GM19452 (cell line): ENCODE data around the gene LMBR1.

ENCODE experiments used
- ATAC-seq: cut with Tn5 transposase; IDR thresholded peaks from one replicate; pipeline ENCODE4 v1.9.1; 2021; ENCODE audit not compliant: unreplicated experiment

LMBR1 gene

DNA sequence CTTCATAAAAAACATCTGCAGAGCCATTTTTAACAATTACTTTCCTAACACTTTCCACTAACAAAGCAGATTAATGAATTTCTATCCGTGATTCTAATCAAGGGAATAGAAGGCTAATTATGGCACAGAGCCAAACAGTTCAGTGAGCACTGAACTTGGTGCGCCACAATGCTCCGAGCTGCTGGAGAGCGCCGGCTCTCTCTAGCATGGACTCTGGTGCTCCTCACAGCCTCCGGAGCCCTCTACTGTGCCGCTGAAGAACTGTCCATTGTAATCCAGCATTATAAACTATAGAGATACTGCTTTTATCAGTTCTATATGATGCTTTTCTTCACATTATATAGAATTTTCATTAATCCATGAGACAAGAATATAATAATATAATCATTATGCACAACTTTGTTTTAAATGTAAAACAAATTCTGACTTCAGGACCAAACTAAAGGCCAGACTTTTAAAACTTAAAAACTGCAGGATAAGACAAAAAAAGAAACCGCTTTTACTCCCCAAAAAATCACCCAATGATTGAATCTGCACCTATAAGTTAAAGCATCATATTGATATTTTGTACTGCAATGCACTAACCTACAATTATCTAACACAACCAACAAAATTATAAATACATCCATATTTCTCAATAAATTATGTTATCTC is 128.8 kb downstream of the LMBR1 start:
- ATAC-seq = no peak

DNA sequence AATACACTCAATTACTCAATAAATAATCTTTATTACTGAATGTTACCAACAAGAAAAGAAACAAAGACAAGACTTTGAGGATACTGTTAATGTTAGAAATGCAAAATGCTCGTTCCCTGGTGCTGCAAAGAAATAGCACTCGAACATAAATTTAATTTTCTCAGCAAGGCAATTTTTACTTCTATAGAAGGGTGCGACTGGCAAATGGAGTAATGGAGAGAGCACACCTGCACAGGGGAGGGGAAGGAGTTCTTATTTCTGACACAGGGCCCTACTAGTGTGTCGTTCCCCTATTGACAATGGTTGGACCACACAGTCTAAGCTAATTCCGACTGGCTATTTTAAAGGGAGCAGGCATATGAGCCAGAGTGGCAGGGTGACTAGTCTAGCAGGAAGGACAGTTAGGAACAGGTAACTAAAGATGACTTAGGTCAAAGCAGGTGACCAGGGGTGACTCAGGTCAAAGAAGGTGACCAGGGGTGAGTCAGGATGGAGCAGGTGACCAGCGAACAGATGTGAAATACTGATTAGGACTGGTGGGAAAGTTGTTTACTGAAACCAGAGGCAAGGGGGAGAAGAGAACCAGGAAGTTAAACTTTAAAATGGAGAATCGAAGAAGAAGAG is 133.3 kb downstream of the LMBR1 start:
- no peak for ATAC-seq

DNA sequence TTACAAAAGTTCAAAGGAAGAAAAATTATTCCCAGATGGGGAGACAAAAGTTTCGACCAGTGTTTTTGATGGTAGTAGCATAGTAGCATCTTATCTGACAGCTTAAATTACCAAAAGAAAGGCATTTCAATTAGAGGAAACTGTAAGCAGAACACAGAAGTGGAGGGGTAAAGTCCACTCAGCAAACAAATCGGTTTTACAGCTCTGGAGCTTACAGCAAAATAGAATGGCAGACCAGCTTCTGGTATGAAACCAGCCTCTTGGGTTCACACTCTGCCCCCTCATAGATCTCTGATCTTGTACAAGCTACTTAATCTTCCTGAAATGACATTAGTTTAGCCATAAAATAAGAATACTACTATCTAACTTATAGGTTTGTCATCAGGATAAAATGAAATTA is 133.8 kb downstream of the LMBR1 start:
- no peak for ATAC-seq

GRCh38 chr7:156754201-156754600 is 138.8 kb downstream of the LMBR1 start:
- no peak for ATAC-seq

GRCh38 chr7:156753630-156754029 is 139.4 kb downstream of the LMBR1 start:
- no peak for ATAC-seq

DNA sequence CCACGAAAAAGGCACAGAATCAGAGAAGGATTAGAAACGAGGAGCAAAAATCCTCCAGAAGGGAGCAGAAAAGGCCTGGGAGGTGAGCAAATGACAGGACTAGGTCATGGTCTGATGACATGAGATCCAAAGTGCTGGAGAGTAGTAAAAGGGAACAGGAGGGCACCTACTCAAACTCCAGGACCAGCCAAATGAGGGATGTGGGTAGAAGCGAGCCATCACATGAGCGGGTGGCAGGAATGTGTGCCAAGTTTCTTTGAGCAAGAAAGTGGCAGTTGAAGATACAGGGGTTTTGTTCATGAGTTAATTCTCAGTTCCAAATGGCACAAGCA is 139.8 kb downstream of the LMBR1 start:
- no peak for ATAC-seq

DNA sequence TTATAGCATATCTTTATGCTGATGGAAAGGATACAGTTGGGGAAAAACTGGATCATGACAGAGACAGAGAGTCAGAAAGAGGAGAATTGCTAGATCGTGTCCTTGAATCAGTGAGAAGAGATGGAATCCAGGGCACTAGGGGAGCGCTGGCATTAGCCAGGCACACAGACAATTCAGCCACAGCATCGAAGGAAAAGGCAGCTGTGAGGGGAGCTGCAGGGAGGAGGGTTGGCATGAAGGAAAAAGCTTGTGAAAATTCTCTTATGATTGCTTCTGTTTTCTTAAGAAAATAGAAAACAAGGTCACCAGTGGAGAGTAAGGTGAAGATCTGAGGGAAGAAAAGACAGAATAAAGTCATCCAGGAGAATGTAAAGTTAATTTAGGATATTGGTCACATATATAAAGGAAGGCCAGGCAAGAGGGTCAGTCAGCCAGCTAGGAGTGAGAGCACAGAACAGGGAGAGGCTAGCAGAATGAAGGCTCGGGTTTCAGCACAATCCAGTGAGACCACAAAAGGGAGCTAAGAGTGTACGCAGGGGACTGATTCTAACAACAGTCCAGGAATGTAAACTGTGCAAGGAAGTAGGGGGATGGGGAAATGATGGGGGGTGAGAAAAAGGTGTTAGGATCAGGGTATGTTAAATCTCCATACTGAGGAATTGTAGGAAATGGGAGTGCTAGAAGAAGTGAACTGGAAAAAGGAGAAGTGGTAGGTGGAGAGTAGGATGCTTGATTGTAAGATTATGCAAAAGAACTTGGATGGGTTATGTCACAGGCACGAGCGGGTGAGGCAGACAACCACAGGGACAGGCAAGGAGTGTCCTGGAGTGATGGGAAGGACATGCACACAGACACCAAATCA is 140.4 kb downstream of the LMBR1 start:
- ATAC-seq = no peak

- ATAC-seq = peak; percentile 66
Measured at GRCh38 chr7:156751319-156751718, 141.7 kb downstream of the LMBR1 start.

GRCh38 chr7:156747718-156748117 is 145.3 kb downstream of the LMBR1 start:
- ATAC-seq = no peak

- no peak for ATAC-seq
Measured at GRCh38 chr7:156746891-156747290, 146.1 kb downstream of the LMBR1 start.

- ATAC-seq = no peak
Measured at GRCh38 chr7:156739596-156739995, 153.4 kb downstream of the LMBR1 start.

- no peak for ATAC-seq
Measured at GRCh38 chr7:156735851-156736250, 157.1 kb downstream of the LMBR1 start.

GRCh38 chr7:156733638-156734037 is 159.3 kb downstream of the LMBR1 start:
- ATAC-seq = no peak

DNA sequence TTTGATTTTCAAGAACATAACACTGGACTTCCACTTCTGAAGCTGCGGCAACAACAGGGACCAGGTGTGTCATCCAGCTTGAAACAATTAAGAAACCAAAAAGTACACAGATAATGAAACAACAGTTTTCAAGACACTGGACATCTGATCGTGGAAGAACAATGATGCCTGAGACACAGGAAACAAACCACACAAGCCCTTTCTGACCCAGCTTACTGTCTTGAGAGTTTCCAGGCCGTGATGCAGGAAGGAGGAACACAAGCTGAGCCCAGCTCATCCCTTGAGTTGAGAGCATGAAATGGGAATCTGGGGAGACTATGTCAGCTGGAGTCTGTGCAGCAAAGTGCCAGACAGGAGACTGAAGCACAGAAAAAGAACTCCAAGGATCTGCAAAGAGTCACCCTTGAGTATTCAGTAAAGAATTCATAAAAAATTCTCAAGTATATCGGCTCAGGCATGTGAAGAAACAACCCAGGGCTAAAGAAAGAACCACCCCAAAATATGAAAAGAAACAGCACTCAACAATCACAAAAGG is 160.8 kb downstream of the LMBR1 start:
- ATAC-seq = no peak

- ATAC-seq = no peak
Measured at GRCh38 chr7:156731651-156732050, 161.3 kb downstream of the LMBR1 start.

DNA sequence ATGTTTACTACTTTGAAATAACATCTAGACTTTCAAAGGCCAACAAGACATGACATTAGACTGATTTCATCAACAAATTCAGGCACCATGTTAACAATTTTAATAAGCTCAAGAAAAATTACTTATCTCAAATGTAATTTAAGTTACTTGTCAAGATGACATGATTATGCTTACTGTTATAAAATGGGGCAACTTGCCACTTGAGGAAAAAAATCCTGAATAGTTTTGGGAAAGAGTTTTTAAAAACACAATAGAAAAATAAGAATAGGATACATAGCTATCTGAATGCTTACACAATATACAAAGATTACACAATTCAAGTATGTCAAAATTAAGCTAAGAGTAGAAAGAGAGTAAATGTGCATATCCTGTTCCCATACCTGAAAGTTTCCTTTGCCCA is 167.0 kb downstream of the LMBR1 start:
- ATAC-seq = no peak

- ATAC-seq = no peak
Measured at GRCh38 chr7:156725073-156725472, 167.9 kb downstream of the LMBR1 start.

- no peak for ATAC-seq
Measured at GRCh38 chr7:156722043-156722826, 170.7 kb downstream of the LMBR1 start.

DNA sequence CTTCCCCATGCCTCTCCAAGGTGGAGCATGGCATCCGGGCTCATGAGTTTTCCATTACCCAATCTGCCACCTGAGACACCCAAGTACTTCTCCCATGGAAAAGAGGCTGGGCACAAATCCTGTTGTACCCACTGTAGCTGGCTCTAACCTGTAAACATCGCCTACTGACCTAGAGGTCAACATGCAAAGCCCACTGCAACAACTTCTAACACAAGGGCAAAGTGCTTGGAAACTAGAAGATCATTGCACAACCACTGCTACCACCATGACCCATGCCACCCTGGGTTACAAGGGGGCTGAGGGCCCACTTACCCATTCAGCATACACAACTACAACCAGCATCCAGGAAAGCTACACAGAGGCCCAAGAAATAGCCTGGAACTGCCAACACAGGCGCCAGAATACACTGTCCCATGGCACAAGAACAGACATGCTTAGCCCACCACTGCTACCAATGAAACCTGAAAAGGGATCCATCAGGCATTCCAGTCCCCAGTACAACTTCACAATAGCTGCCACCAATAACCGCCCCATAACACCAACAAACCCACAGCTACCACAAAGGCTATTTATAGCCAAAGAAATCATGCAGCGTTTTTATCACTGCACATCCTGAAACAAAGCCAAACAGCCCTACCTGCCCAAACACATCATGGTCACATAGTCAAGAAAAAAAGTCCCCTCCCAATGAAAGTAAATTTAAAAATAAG is 189.1 kb downstream of the LMBR1 start:
- ATAC-seq = no peak

GRCh38 chr7:156703209-156703608 is 189.8 kb downstream of the LMBR1 start:
- ATAC-seq = no peak

- no peak for ATAC-seq
Measured at GRCh38 chr7:156702399-156702798, 190.6 kb downstream of the LMBR1 start.
